ENCODE measurements around the gene TMEM9. TPM values are rescaled to one million over a fixed set of nuclear protein-coding genes. Genes with fewer than 3 reads are reported as not detected.

The TMEM9 gene
- total RNA-seq, 4 donors from 2014 or later: 51.7 to 61.5 (median 56.7) TPM

GRCh38 chr1:201105688-201106087 is 48.6 kb downstream of the TMEM9 start:
- Histone ChIP-seq H3K4me3 (no peak overlapping the region), H3K27ac (no peak overlapping the region), H3K4me1 (no peaks in the 10 kb centered on the region), H3K9me3 (no peaks in the 10 kb centered on the region), H3K27me3 (no peaks in the 10 kb centered on the region), H3K36me3 (no peaks in the 10 kb centered on the region)
- ATAC-seq: no peak
- TF ChIP-seq CTCF (IDR thresholded peaks at IDR 0.05): no peak
- no peak for TF ChIP-seq EP300 (IDR thresholded peaks at IDR 0.05)
- no peak for TF ChIP-seq POLR2AphosphoS5 (IDR thresholded peaks at IDR 0.05)
- no peak for TF ChIP-seq POLR2A (IDR thresholded peaks at IDR 0.05)
- WGBS, 2 donors (ENCODE audit: low coverage in 1 of 2): no CpG with 5 or more reads among the region's 5 CpGs

- no peaks in the 10 kb centered on the region for H3K36me3 ChIP-seq
- TF ChIP-seq POLR2A (IDR thresholded peaks at IDR 0.05) (no peak), CTCF (IDR thresholded peaks at IDR 0.05) (no peak), EP300 (IDR thresholded peaks at IDR 0.05) (no peak), POLR2AphosphoS5 (IDR thresholded peaks at IDR 0.05) (no peak)
- H3K4me3 ChIP-seq: no peak overlapping the region
- H3K27ac ChIP-seq: no peak overlapping the region
- no peak for ATAC-seq
- WGBS, 2 donors (ENCODE audit: low coverage in 1 of 2): 86% methylated on average over 1 of the region's 1 CpG; no CpG with 5 or more reads in 1 of the 2 donors
- H3K9me3 ChIP-seq: no peaks in the 10 kb centered on the region
- no peaks in the 10 kb centered on the region for H3K4me1 ChIP-seq
- H3K27me3 ChIP-seq: peaks cover 2% of the 10 kb centered on the region
Measured at GRCh38 chr1:201104141-201104540, 50.1 kb downstream of the TMEM9 start.

GRCh38 chr1:201103666-201104065 is 50.6 kb downstream of the TMEM9 start:
- Histone ChIP-seq H3K36me3 (no peaks in the 10 kb centered on the region), H3K4me1 (no peaks in the 10 kb centered on the region), H3K27ac (no peak overlapping the region), H3K9me3 (no peaks in the 10 kb centered on the region), H3K27me3 (peaks cover 7% of the 10 kb centered on the region), H3K4me3 (no peak overlapping the region)
- 75 to 83% methylated on average over 2 to 4 of the region's 9 CpGs for WGBS, 2 donors (ENCODE audit: low coverage in 1 of 2)
- no peak for TF ChIP-seq CTCF (IDR thresholded peaks at IDR 0.05)
- no peak for TF ChIP-seq EP300 (IDR thresholded peaks at IDR 0.05)
- no peak for TF ChIP-seq POLR2A (IDR thresholded peaks at IDR 0.05)
- no peak for TF ChIP-seq POLR2AphosphoS5 (IDR thresholded peaks at IDR 0.05)
- no peak for ATAC-seq

GRCh38 chr1:201100169-201100930 is 53.9 kb downstream of the TMEM9 start:
- ATAC-seq: no peak
- 80 to 90% methylated on average over 6 to 11 of the region's 12 CpGs for WGBS, 2 donors (ENCODE audit: low coverage in 1 of 2)

More at GRCh38 chr1:201100169-201100930, 53.9 kb downstream of the TMEM9 start:
- Histone ChIP-seq H3K4me3 (no peak overlapping the region), H3K9me3 (no peaks in the 10 kb centered on the region), H3K27ac (no peak overlapping the region), H3K36me3 (no peaks in the 10 kb centered on the region), H3K4me1 (no peaks in the 10 kb centered on the region), H3K27me3 (peaks cover 7% of the 10 kb centered on the region)
- TF ChIP-seq CTCF (IDR thresholded peaks at IDR 0.05): no peak
- no peak for TF ChIP-seq POLR2AphosphoS5 (IDR thresholded peaks at IDR 0.05)
- no peak for TF ChIP-seq EP300 (IDR thresholded peaks at IDR 0.05)
- no peak for TF ChIP-seq POLR2A (IDR thresholded peaks at IDR 0.05)
